Spleen (tissue), 11 donors: ENCODE results near the gene LAMC2. TPM values are rescaled to one million over a fixed set of nuclear protein-coding genes. Genes with fewer than 3 reads are reported as not detected.
"Not testable (repeated sequence)": the region's sequence is repeated elsewhere in the genome, so short reads cannot be mapped to it uniquely, and the experiment has no call there.

Experiments used
- DNase-seq: peaks from one replicate; pipeline ENCODE4 v3.0.0-alpha.2; 2020
- H3K27ac ChIP-seq, 8 donors: fragments of 200-600 bp; sonication (generic) in 7 of 8; 1 replicate in 4 of 8; 2 replicates in 4 of 8; pipeline versions ENCODE4 v1.5.0 to v1.8.0; 2016 to 2021; ENCODE audit warnings: inconsistent platforms in 4 of 8, mild to moderate bottlenecking in 4 of 8, moderate library complexity in 1 of 8
- H3K27me3 ChIP-seq, 7 donors: fragments of 200-600 bp; sonication (generic) in 6 of 7; replicated peaks in 1 of 7; 1 replicate in 4 of 7; 2 replicates in 3 of 7; pipeline versions ENCODE4 v1.5.0 to v1.8.0; 2016 to 2021; ENCODE audit warnings: inconsistent platforms in 3 of 7, mild to moderate bottlenecking in 1 of 7
- H3K36me3 ChIP-seq, 6 donors: fragments of 200-600 bp; sonication (generic) in 5 of 6; 1 replicate in 4 of 6; 2 replicates in 2 of 6; pipeline versions ENCODE4 v1.5.0 to v1.8.0; 2016 to 2021; ENCODE audit warnings: inconsistent platforms in 2 of 6
- H3K4me1 ChIP-seq, 6 donors: fragments of 200-600 bp; sonication (generic) in 5 of 6; 1 replicate in 3 of 6; 2 replicates in 3 of 6; pipeline versions ENCODE4 v1.5.0 to v1.8.0; 2016 to 2021; ENCODE audit warnings: inconsistent platforms in 3 of 6
- H3K4me3 ChIP-seq, 8 donors: fragments of 200-600 bp; sonication (generic) in 7 of 8; 1 replicate in 4 of 8; 2 replicates in 4 of 8; pipeline versions ENCODE4 v1.5.0 to v1.8.0; 2016 to 2021; ENCODE audit warnings: inconsistent platforms in 4 of 8, mild to moderate bottlenecking in 4 of 8, moderate library complexity in 2 of 8
- H3K9me3 ChIP-seq, 8 donors: fragments of 200-600 bp; sonication (generic) in 7 of 8; 1 replicate in 4 of 8; 2 replicates in 4 of 8; pipeline versions ENCODE4 v1.5.0 to v1.8.0; 2016 to 2021; ENCODE audit warnings: inconsistent platforms in 4 of 8
- POLR2A ChIP-seq, 3 donors: fragments of 450-650 bp; IDR thresholded peaks; one replicate each; pipeline ENCODE4 v1.5.1; 2017; ENCODE audit warnings: antibody characterized with exemption in 3 of 3, mild to moderate bottlenecking in 1 of 3
- POLR2AphosphoS5 ChIP-seq, 3 donors: sonication (generic); formaldehyde crosslinking; IDR thresholded peaks; one replicate each; pipeline ENCODE4 v1.5.1; 2017; ENCODE audit warnings: antibody characterized with exemption in 3 of 3
- WGBS, 5 donors: extraction: QIAGEN DNeasy Blood & Tissue Kit in 3 of 5; methylation state at CpG; one replicate each; pipeline versions ENCODE4 v1.1.5 to v1.1.7; 2013 to 2018; 5-methylcytosine and 5-hydroxymethylcytosine counted together
- intact Hi-C: fragments of 100-400 bp; cut with DNase I; formaldehyde crosslinking; loops from one replicate; pipeline ENCODE4 v1.15.0; 2023; ENCODE audit warnings: low total_unique reads
- polyA plus RNA-seq, 3 donors: library from polyadenylated mRNA; stranded (reverse); fragments of 200-250 nt; gene quantifications; one replicate each; pipeline ENCODE4 v1.2.1, GENCODE V29; 2013
- total RNA-seq, 7 donors: library from RNA; depleted of rRNA in 3 of 7; stranded (reverse); fragments of >200 nt in 3 of 7; fragmentation: NEBNext Ultra II Directional in 4 of 7; extraction: Animal tissue kit (Norgen Biotek cat#: 25700) in 4 of 7; gene quantifications; one replicate each; pipeline versions ENCODE4 v1.1.0 to v1.2.1, GENCODE V29; 2016 to 2021
- TF ChIP-seq, protein P1 (sequence below), 11 experiments: fragments of 200-600 bp in 7 of 11; fragments of 450-650 bp in 4 of 11; sonication (generic) in 4 of 11; IDR thresholded peaks in 8 of 11; conservative IDR thresholded peaks in 3 of 11; 1 replicate in 7 of 11; 2 replicates in 4 of 11; pipeline versions ENCODE4 v1.4.0 to v1.8.0; 2016 to 2021; ENCODE audit warnings: antibody characterized with exemption in 11 of 11, inconsistent platforms in 4 of 11, mild to moderate bottlenecking in 1 of 11
- donor health status: healthy with polysubstance abuse.
- donor health status: DM: no; HTN: no; CAD: no; lungs with moderate emphysema.
- donor health status: DM: no; HTN: no; CAD: no.
- donor health status: Bipolar disorder and iron deficiency.
- donor health status: healthy.
- donor health status: DM: no; HTN: no; CAD: no.
- donor health status: DM: yes; HTN: yes; CAD: no.

LAMC2 gene
- total and polyA plus RNA-seq, 10 donors = 0.13 to 1.4 (median 0.67) TPM; not detected in 1

DNA sequence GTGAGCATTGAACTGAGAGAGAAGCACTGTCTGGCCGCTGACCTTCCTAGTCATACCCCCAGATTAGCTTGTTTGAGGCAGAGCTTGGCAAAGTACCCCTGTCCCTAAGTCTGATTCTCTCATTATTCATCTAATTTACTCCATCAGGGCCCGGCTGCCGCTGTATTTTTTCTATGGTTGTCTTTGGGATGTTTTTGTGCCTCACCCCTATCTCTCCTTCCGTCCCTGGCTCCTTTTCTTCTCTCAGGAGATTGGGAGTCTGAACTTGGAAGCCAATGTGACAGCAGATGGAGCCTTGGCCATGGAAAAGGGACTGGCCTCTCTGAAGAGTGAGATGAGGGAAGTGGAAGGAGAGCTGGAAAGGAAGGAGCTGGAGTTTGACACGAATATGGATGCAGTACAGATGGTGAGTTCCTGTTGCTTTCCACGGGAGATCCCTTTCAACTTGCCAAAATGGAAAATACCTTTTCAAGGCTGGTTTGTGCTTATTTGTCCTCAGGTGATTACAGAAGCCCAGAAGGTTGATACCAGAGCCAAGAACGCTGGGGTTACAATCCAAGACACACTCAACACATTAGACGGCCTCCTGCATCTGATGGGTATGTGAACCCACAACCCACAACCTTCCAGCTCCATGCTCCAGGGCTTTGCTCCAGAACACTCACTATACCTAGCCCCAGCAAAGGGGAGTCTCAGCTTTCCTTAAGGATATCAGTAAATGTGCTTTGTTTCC is 53.9 kb downstream of the LAMC2 start:
- Histone ChIP-seq H3K36me3 (no peaks in the 10 kb centered on the region), H3K27ac (no peak overlapping the region), H3K4me3 (no peak overlapping the region), H3K4me1 (peaks cover 0 to 20% (median 4%) of the 10 kb centered on the region in 6 donors), H3K9me3 (no peaks in the 10 kb centered on the region), H3K27me3 (peaks cover 0 to under 1% (median 0%) of the 10 kb centered on the region in 7 donors)
- intact Hi-C loops = no loop called here
- 74 to 87% (median 78%) methylated on average over 8 of the region's 8 CpGs for WGBS, 5 donors
- DNase-seq = no peak
- no peak for TF ChIP-seq POLR2AphosphoS5 (IDR thresholded peaks at IDR 0.05)
- no peak for TF ChIP-seq POLR2A (IDR thresholded peaks at IDR 0.05)
- TF ChIP-seq, protein P1, sequence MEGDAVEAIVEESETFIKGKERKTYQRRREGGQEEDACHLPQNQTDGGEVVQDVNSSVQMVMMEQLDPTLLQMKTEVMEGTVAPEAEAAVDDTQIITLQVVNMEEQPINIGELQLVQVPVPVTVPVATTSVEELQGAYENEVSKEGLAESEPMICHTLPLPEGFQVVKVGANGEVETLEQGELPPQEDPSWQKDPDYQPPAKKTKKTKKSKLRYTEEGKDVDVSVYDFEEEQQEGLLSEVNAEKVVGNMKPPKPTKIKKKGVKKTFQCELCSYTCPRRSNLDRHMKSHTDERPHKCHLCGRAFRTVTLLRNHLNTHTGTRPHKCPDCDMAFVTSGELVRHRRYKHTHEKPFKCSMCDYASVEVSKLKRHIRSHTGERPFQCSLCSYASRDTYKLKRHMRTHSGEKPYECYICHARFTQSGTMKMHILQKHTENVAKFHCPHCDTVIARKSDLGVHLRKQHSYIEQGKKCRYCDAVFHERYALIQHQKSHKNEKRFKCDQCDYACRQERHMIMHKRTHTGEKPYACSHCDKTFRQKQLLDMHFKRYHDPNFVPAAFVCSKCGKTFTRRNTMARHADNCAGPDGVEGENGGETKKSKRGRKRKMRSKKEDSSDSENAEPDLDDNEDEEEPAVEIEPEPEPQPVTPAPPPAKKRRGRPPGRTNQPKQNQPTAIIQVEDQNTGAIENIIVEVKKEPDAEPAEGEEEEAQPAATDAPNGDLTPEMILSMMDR (IDR thresholded peaks at IDR 0.05 in 8 of 11, conservative IDR thresholded peaks at IDR 0.05 in 3 of 11) = no peak

DNA sequence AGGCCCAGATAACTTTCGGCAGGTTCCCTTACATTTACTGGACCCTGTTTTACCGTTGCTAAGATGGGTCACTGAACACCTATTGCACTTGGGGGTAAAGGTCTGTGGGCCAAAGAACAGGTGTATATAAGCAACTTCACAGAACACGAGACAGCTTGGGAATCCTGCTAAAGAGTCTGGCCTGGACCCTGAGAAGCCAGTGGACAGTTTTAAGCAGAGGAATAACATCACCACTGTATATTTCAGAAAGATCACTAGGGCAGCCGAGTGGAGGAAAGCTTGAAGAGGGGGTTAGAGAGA is 54.4 kb downstream of the LAMC2 start:
- Histone ChIP-seq H3K4me3 (no peak overlapping the region), H3K4me1 (peaks cover 0 to 24% (median 3%) of the 10 kb centered on the region in 6 donors), H3K36me3 (no peaks in the 10 kb centered on the region), H3K27ac (no peak overlapping the region), H3K9me3 (no peaks in the 10 kb centered on the region), H3K27me3 (peaks cover 0 to 2% (median 0%) of the 10 kb centered on the region in 7 donors)
- DNase-seq = no peak
- 82 to 92% (median 87%) methylated on average over 4 of the region's 4 CpGs for WGBS, 5 donors
- intact Hi-C loops = no loop called here
- TF ChIP-seq, protein P1 (IDR thresholded peaks at IDR 0.05 in 8 of 11, conservative IDR thresholded peaks at IDR 0.05 in 3 of 11) = no peak

DNA sequence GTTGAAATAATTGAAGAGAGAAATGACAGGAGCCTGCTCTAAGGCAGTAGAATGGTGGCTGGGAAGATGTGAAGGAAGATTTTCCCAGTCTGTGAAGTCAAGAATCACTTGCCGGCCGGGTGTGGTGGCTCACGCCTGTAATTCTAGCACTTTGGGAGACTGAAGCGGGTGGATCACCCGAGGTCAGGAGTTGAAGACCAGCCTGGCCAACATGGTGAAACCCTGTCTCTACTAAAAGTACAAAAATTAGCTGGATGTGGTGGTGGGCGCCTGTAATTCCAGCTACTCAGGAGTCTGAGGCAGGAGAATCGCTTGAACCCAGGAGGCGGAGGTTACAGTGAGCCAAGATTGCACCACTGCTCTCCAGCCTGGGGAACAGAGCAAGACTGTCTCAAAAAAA is 54.8 kb downstream of the LAMC2 start:
- H3K36me3 ChIP-seq, H3K27ac ChIP-seq: not testable (repeated sequence)
- 83 to 95% (median 91%) methylated on average over 8 of the region's 8 CpGs for WGBS, 5 donors

DNA sequence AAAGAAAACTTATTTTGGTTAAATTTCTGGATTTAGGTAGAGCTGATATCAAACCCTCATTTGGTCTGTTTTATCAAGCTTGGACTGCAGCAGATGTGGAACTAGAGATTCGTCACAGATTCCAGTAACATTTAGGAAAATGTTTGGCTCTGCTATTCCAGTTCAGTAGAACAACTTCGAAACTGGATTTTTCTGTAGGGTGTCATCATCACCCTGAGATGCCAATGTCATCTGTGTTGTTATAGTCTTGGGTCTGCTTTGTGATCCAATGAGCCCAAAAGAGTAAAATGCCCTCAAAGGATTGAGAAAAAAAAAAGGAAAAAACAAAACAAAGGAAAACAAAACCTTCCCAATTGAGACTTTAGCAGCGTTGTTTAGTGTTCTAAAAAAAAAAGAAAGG is 55.4 kb downstream of the LAMC2 start:
- no peak overlapping the region for H3K4me3 ChIP-seq
- H3K9me3 ChIP-seq = no peaks in the 10 kb centered on the region
- peaks cover 0 to 24% (median 3%) of the 10 kb centered on the region in 6 donors for H3K4me1 ChIP-seq
- no peak for TF ChIP-seq POLR2A (IDR thresholded peaks at IDR 0.05)
- TF ChIP-seq, protein P1 (IDR thresholded peaks at IDR 0.05 in 8 of 11, conservative IDR thresholded peaks at IDR 0.05 in 3 of 11) = no peak
- no peak for TF ChIP-seq POLR2AphosphoS5 (IDR thresholded peaks at IDR 0.05)
- no peak overlapping the region for H3K27ac ChIP-seq
- no peaks in the 10 kb centered on the region for H3K36me3 ChIP-seq
- WGBS, 5 donors = 72 to 89% (median 83%) methylated on average over 3 of the region's 3 CpGs
- peaks cover 0 to 2% (median 0%) of the 10 kb centered on the region in 7 donors for H3K27me3 ChIP-seq
- DNase-seq = no peak
- intact Hi-C loops = no loop called here

More for the DNA sequence above, 54.8 kb downstream of the LAMC2 start:
- H3K27me3 ChIP-seq, H3K4me3 ChIP-seq, intact Hi-C loops, DNase-seq, H3K9me3 ChIP-seq: not testable (repeated sequence)
- H3K4me1 ChIP-seq = peaks cover 0 to 24% (median 3%) of the 10 kb centered on the region in 6 donors
